Measurements from ENCODE around the gene STEAP4. TPM values are rescaled to one million over a fixed set of nuclear protein-coding genes. Genes with fewer than 3 reads are reported as not detected.
"Not testable (repeated sequence)": the region's sequence is repeated elsewhere in the genome, so short reads cannot be mapped to it uniquely, and the experiment has no call there.

Gene STEAP4
- total RNA-seq, 4 donors from 2014 or later = 5.8 to 57.4 (median 22.9) TPM

GRCh38 chr7:88262562-88262961 is 44.1 kb downstream of the STEAP4 start:
- Histone ChIP-seq H3K27me3 (no peaks in the 10 kb centered on the region), H3K4me1 (no peaks in the 10 kb centered on the region), H3K27ac (no peak overlapping the region), H3K9me3 (no peaks in the 10 kb centered on the region), H3K4me3 (no peak overlapping the region), H3K36me3 (no peaks in the 10 kb centered on the region)
- no peak for TF ChIP-seq CTCF (IDR thresholded peaks at IDR 0.05)
- TF ChIP-seq POLR2A (IDR thresholded peaks at IDR 0.05) = no peak
- intact Hi-C loops (cut with DNase I; ENCODE audit: low total_unique reads) = no loop called here
- DNase-seq = no peak

GRCh38 chr7:88260719-88261118 is 46.0 kb downstream of the STEAP4 start:
- H3K27ac ChIP-seq = no peak overlapping the region
- no peaks in the 10 kb centered on the region for H3K27me3 ChIP-seq
- TF ChIP-seq POLR2A (IDR thresholded peaks at IDR 0.05) (no peak), CTCF (IDR thresholded peaks at IDR 0.05) (no peak)
- intact Hi-C loops (cut with DNase I; ENCODE audit: low total_unique reads) = no loop called here
- DNase-seq = no peak
- no peaks in the 10 kb centered on the region for H3K4me1 ChIP-seq
- H3K36me3 ChIP-seq = no peaks in the 10 kb centered on the region
- H3K9me3 ChIP-seq = no peaks in the 10 kb centered on the region
- no peak overlapping the region for H3K4me3 ChIP-seq

- H3K27me3 ChIP-seq = no peaks in the 10 kb centered on the region
- no peak for DNase-seq
- H3K36me3 ChIP-seq = no peaks in the 10 kb centered on the region
- H3K27ac ChIP-seq = no peak overlapping the region
- no peaks in the 10 kb centered on the region for H3K9me3 ChIP-seq
- no peaks in the 10 kb centered on the region for H3K4me1 ChIP-seq
- no peak overlapping the region for H3K4me3 ChIP-seq
- intact Hi-C loops (cut with DNase I; ENCODE audit: low total_unique reads) = no loop called here
- TF ChIP-seq CTCF (IDR thresholded peaks at IDR 0.05) = no peak
- TF ChIP-seq POLR2A (IDR thresholded peaks at IDR 0.05) = no peak
These were observed 46.9 kb downstream of the STEAP4 start for GRCh38 chr7:88259656-88260380.

GRCh38 chr7:88258296-88258695 is 48.4 kb downstream of the STEAP4 start:
- intact Hi-C loops (cut with DNase I; ENCODE audit: low total_unique reads); H3K27ac ChIP-seq; H3K9me3 ChIP-seq; H3K4me3 ChIP-seq; H3K4me1 ChIP-seq; H3K36me3 ChIP-seq; DNase-seq; H3K27me3 ChIP-seq: not testable (repeated sequence)

- Histone ChIP-seq H3K36me3 (no peaks in the 10 kb centered on the region), H3K9me3 (peaks cover 0 to 7% of the 10 kb centered on the region in 2 donors), H3K4me1 (no peaks in the 10 kb centered on the region), H3K4me3 (no peak overlapping the region), H3K27me3 (no peaks in the 10 kb centered on the region), H3K27ac (no peak overlapping the region)
- TF ChIP-seq POLR2A (IDR thresholded peaks at IDR 0.05) (no peak), CTCF (IDR thresholded peaks at IDR 0.05) (no peak)
- intact Hi-C loops (cut with DNase I; ENCODE audit: low total_unique reads) = no loop called here
- DNase-seq = no peak
These were observed 49.8 kb downstream of the STEAP4 start for GRCh38 chr7:88256906-88257305.
